HG03095 (cell line): ENCODE results near the gene PPM1L.

Experiments used
- ATAC-seq: cut with Tn5 transposase; IDR thresholded peaks from one replicate; pipeline ENCODE4 v1.9.1; 2021; ENCODE audit warnings: moderate library complexity; ENCODE audit not compliant: unreplicated experiment

Gene PPM1L

DNA sequence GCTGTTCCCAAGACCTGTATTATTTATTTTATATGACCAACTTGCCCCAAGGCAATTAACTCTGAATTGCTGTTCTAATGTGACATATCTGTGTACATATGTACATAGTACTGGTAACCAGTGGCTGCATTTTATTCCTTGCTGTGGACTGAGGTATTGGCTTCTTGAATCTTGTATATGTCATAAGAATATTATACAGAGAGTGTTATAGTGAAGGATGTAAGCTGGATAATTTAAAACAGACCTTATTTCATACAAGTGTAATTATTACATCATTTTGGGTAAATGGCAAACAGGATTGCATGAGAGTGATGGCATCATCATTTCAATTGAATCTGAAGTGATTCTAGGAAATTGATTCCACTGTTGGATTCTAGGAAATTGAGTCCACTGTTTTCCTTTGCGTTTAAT is 316.2 kb downstream of the PPM1L start:
- ATAC-seq, result no peak

DNA sequence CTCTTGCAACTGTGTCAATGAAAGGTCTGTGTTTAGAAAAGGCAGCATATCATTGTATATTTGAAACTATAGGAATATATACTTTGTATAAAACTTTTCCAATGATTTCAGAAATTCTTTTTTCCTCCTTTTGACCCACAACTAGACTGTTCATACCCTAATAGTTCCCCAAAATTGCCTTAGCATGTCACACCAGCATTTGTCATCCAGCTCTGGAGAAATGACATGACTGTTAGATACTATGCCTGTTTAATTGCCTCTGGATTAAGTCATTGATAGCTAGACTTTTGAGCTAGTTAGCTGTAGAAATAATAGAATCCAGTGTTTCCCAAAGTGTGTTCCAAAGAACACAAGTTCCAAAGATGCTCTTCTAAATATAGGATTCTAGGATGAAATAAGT is 316.7 kb downstream of the PPM1L start:
- no peak for ATAC-seq

DNA sequence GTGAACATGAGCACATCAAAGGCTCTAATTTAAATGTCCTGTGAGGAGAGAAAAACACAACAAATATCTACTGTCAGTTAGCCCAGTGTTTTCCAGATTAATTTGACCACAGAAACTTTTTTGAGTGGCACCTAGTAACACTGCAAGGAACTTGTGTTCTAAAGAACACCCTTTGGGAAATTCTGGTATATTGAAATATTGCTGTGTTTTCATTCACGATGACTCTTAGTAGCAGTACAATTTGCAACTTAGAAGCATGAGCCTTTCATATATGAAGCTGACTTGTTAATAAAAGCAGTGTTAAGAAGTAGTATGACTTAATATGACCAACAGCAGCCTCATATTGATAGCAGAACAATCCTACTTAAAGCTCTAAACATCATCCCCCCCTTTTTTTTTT is 317.1 kb downstream of the PPM1L start:
- no peak for ATAC-seq

DNA sequence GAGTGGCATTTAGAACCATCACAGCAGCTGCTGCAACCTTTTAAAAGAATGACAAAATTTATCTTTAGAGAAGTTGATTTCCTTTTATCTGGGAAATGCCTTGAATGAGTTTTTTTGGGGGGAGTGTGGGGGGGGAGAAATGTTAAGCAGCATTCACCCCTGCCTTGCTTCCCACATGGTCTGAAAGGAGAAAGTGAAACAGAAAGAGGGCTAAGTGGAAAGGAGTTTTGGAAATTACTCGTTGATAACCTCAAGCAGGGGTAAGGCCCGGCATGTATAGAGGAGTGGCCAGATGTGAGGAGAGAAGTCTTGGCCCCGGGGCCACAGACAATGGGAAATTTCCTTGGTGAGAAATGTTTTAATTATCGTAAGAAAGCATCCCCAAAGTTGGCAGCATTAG is 325.6 kb downstream of the PPM1L start:
- peak; percentile 84 for ATAC-seq

DNA sequence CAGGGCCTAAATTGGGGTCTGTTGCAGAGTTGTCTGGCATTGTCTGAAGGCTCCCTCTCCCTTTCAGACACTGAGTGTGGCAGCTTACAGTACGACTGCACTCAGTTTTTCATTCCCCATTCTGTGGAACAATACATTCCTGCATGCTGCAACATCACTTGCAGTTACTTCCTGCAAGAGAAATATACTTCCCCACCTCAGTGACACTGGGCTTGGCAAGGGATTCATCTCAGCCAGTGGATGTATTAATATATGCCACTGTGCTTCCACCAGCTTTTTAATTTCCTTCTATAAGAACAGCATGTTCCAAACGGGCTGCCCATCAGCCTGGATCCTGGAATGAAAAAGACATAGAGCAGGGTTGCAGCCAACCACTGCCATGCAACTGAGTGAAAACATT is 326.0 kb downstream of the PPM1L start:
- ATAC-seq, result peak; percentile 23

DNA sequence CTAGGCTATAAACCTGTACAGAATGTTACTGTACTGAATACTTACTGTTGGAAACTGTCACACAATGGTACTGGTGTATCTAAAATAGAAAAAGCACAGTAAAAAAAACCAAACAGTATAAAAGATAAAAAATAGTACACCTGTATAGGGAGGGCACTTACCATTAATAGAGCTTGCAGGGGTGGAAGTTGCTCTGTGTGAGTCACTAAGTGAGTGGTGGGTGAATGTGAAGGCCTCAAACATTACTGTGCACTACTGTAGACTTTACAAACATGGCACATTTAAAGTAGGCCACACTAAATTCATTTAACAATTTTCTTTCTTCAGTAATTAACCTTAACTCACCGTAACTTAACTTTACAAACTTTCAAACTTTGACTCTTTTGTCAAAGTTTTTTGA is 327.1 kb downstream of the PPM1L start:
- no peak for ATAC-seq

DNA sequence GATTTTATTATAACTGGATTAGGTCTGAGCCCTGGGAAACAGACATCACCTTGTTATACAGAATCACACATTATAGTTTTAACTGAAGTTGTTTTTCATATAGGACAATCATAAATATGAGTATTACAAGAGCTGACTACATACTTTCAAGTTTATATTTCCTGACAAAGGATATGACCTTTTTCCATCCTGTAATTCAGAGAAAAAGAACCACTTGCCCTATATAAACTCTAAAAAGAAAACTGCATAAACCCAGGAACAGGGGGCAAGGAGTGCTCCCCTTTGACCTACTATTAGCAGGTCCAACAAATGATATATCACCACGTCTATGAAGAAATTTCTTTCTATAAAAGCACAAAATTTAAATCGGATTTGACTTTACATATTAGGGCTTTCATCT is 328.2 kb downstream of the PPM1L start:
- ATAC-seq, result no peak

DNA sequence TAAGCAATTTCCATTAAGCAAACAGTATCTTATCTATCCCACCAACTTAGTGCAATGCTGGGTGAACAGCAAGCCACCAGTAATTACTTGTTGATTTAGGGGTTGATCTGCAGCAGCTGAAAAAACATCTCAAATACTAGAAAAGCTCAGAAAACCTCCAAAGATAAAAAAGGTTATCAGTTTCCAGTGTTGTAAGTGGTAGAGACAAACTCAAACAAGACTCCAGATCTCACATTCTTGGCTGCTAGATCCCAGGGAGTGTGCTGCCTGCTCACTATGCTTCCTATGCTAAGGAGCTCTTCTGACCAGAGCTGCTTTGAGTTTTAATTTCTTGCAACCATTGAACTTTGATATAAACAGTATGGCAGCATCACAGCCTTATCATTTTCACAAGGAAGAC is 337.9 kb downstream of the PPM1L start:
- no peak for ATAC-seq

DNA sequence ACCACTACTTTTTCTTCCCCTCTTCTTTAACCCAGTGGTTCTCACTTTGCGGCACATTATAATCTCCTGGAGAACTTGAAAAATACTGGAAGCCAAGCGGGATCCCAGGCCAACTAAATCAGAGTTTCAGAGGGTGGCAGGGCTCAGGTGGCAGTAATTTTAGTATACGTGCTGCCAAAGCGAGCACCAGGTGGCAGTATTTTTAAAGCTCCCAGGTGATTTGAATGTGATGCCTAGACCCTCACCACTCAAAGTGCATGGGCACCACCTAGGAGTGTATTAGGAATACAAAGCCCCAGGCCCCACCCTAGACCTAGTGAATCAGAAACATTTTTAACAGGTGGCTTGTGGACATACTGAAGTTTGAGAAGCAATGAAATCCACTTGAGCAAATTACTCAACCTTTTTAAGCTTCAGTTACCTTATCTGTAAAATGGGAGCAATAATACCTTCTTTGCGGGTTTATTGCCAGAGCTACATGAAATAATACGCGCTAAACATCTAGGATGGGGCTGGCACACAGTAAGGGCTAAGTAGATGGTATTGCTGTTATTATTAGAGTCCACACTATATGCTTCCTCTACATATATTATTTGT is 340.8 kb downstream of the PPM1L start:
- no peak for ATAC-seq

DNA sequence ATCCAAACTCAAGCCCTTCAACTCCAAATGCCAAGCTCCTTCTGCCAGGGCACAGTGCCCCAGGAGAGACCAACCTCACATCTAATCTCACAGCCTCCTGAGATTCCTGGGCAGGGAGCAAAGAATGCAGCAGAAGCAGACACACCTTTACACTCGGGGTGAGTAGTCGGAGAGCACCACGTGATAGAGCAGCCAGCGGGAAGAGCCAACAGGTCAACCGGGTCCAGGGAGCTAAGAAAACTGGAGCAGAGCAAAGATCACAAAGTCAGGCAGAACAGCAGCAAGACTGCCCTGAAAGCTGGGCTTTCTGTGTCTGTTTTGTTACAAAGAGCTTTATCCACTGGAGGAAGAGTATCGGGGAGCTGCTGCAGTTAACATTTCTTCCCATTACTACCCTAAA is 345.0 kb downstream of the PPM1L start:
- ATAC-seq, result no peak

DNA sequence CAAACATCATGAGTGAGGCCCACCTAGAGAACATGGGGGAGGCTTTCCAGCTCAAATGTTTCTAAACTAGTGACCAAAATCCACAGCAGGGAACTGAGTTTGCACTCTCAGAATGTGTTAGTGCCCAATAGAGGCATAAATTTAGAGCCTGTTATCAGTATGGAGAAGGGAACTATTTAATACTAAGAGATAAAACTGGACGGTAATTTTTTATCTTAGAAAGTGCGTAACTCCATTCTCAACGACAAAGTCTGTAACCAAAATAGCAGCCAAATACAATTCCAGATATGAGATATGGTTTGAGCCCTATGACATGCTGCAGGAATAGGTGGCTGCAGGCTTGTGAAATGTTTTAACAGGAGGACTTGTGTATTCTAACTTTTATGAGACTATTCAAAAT is 345.6 kb downstream of the PPM1L start:
- ATAC-seq, result no peak

DNA sequence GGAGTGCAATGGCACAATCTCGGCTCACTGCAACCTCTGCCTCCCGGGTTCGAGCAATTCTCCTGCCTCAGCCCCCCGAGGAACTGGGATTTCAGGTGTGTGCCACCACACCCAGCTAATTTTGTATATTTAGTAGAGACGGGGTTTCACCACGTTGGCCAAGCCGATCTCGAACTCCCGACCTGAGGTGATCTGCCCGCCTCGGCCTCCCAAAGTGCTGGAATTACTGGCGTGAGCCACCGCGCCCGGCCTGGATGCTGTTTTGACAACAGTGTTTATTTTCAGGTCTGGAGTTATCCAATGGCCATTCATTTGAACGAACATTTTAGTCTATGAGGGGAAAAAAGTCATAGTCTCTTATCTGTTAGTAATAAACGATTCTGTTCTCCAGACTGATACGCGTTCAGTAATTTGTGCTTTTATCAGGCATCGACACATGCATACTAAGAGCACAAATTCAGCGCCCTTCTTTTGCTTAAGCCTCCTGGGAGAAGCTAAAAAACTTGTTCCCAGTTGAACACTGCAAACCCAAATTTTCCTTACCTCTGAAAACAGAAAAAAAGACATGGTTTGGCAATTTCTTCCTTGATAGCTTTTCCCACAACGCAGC is 347.9 kb downstream of the PPM1L start:
- ATAC-seq, result no peak

DNA sequence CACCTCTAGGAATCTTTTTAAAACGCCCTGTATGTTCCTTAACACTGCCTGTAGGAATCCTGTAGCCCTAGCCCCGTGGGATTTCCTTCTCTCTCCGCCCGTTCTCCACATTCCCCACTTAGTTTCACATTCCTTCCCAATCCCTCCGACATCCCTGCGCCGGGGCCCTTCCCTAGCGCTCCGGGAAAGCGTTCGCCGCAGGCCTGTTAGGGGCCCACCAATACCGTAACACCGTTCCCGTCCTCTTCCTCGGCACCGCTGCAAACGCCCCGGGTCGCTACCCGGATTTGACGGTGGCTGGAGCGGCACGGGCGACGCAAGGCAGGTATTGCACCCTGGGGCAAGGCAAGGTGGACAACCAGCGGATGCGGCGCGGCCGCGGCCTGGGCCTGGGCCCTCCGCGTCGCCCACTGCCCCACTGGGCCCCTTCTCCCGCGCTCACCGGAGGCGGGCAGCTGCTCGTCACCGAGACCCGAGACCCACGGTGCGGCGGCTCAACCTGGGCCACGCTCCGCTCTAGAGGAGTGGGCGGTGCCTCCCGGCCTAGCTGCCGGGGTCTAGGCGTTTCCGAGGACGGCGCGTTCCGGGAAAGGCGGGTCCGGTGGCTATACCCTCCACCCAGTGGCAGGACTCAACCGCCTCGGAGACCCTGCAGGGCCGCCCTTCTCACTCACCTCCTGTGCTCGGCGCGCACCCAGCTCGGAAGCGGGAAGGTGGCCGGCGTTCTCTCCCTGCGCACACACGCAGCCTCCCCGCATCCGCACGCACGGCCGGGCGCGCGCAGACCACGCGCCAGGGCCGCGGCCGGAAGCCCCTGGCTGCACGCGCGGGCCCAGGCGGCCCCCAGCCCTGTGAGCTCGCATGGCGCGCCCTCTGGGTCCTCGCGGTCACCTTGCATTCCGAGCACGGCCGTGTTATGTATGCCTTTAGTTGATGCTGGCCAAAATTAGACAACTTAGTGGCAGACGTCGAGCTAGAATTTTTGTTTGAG is 348.8 kb downstream of the PPM1L start, which contains the start of gene B3GALNT1:
Gene B3GALNT1, minus strand, starts transcription at position 789 of the 991 bp plus-strand sequence. CDS start 18,595 bp downstream, outside the sequence.
- ATAC-seq, result peak; percentile 77

DNA sequence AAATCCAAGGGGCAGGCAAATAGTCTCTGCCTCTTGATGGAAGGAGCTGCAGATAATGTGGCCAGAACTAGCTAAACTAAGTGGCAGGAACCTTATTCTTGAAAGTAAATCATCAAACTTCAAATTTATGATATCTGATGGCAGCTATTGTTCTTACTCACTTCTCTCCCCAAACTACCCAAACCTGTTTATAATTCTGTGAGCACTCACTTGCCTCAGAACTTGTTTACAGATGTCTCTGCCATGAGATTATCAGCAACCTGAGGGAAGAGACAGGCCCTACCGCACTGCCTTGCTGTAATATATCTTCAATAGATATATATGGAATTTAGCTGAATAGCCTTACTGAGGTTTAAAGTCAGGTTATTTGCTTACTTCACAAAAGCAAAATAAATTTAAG is 351.3 kb downstream of the PPM1L start:
- ATAC-seq, result no peak

DNA sequence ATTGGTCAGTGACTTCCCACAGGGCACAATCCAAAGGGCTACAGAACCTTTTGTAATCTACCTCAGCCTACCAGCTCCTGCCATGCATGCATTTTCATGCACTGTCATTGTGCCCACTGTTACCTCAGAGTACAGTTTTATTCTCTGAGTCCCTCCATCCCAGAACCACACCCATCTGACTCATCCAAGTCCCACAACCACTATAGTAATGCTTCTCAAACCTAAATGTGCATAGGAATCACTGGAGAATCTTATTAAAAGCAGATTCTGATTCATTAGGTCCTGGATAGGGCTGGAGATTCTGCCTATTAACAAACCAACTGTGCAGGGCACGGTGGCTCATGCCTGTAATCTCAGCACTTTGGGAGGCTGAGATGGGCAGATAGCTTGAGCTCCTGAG is 352.8 kb downstream of the PPM1L start:
- no peak for ATAC-seq

DNA sequence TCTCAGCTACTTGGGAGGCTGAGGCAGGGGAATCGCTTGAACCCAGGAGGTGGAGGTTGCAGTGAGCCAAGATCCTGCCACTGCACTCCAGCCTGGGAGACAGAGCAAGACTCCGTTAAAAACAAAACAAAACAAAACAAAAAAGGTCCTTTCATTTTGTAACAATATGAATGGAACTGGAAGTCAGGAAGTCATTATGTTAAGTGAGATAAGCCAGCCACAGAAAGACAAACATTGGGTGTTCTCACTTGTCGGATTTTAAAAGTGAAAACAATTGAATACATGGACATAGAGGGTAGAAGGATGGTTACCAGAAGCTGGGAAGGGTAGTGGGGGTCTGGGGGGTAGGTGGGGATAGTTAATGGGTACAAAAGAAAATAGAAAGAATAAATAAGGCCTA is 361.6 kb downstream of the PPM1L start:
- ATAC-seq, result no peak

DNA sequence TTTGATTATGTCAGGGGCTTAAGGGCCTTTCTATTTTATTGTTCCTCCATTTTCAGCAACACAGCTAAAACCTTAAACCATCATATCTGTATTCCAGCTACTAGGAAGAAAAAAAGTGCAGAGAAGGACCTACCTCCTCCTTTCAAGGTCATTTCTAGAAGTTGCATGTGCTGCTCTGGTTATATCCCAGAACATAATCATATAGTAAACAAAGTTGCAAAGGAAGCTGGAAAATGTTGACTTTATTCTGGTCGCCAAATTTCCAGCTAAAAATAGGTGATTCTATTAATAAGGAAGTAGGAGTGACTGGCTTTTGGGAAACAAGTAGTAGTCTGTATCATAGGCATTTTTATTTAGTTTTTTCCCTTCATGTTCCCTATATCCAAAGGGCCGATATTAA is 370.5 kb downstream of the PPM1L start:
- ATAC-seq, result no peak
